ENCODE measurements around the gene PYGB.

Gene PYGB

GRCh38 chr20:25271486-25272222 lies 23.8 kb downstream of the PYGB start:
- no peak for DNase-seq (ENCODE audit: low read depth in 2 of 2)

DNA sequence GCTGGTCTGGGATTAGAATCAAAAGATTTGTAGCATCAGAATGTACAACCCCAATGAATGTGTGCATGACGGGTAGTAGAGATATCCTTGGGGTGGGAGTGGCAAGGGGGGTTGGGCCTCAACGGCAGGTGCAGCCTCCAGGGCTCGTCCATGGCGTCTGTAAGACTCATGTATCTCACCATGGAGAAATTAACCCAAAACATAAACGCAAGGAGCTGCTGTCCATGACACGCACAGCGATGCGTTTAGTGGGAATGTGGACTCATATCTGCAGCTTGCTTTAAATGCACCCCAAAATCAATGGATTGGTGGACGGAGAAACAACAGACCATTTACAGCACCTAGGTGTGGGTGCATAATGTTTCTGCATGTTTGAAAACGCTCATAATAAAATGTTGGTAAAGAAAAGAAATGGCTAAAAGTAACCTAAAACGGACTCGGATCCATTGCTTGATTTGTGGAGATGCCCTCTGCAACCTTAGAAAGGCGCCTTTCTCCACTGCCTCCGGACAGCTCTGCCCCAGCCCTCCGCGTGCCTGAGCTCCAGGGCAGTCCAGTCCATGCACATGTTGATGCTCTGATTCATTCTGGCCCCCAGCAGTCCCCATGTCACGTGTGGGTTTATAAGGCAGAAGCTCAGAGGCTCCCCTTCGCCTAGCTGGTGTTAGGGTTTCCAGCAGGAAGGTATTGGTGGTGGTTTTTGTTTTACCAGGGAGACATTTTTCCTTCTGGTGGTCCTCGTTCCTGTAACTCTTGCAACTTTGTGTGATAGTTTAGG lies 24.5 kb downstream of the PYGB start:
- no peak for DNase-seq (ENCODE audit: low read depth in 2 of 2)

DNA sequence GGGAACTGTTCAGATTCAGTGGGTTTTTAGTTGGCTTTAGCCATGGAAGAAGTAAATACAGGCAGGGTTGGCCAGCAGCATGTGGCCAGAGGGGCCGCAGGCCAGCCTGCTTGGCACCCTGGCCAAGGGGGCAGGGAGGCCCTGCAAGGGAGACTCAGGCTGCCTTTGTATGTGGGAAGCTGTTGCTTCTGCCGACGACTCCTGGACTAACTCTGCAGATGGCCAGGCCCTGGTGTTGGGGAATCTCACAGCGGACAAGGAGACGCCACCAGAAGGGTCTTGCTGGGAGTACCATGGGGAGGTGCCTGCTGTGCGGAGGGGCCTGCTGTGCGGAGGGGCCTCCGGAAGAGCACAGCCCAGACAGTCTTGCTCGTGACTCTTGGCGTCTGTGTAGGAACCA lies 25.2 kb downstream of the PYGB start:
- DNase-seq (ENCODE audit: low read depth in 2 of 2): no peak

- DNase-seq (ENCODE audit: low read depth in 2 of 2): no peak
Observed at GRCh38 chr20:25273541-25274358, 25.9 kb downstream of the PYGB start.

DNA sequence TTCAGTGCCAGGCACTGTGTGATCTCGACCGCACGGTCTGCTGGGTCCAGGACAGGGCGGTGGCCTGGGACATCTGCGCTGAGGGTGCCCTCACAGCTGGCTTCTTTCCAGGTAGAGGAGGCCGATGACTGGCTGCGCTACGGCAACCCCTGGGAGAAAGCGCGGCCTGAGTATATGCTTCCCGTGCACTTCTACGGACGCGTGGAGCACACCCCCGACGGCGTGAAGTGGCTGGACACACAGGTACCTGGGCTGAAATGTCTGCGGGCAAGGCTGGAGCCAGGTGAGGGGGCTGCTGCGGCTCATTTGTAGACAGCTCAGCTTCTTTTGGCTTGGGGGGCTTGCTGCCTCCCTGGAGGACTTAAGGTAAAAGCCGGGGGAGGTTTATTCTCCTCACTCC lies 26.6 kb downstream of the PYGB start:
- DNase-seq (ENCODE audit: low read depth in 2 of 2): no peak

DNA sequence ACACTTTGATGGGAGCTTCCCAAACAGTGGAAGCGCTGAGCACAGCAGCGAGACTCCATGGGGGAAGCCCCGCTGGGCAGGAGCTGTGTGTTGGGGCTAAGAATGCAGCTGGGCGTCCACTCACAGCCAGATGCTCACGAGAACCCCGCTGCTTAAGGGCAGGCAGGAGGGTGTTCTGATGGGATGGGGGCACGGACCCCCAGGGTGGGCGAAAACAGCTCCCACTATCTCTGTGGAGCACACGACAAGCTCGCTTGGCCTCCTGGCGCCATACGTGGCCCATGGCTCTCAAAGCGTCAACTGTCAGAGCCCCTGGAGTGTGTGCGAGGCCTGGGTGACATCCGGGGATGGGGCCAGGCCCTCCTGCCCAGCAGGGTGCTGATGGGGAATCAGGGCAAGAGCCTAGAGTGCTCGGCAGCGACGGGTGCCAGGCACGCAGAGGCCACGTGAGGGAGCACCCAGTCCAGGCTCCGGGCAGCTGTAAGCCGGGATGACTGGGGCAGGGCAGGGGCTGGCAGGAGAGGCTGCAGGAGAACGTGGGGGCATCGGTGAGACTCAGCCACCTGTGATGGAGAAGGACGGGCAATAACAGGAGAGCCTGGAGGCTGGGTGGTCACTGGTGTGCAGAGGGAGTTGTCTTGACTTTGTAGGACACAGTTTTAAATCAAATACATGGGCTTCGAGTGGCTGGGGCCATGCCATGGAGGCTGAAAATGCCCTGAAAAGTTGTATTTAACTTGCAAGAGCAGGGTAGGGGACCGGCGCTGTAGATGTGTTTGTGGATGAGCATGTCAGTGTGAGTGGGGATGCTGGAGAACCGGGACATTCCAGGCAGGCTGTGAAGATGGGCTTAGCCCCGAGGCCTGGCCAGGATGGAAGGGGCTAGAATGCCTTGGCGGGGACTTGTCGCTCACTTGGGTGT lies 27.3 kb downstream of the PYGB start:
- no peak for DNase-seq (ENCODE audit: low read depth in 2 of 2)

- no peak for DNase-seq (ENCODE audit: low read depth in 2 of 2)
Observed at GRCh38 chr20:25275813-25276532, 28.1 kb downstream of the PYGB start.

GRCh38 chr20:25276533-25277050 lies 28.7 kb downstream of the PYGB start:
- no peak for DNase-seq (ENCODE audit: low read depth in 2 of 2)

DNA sequence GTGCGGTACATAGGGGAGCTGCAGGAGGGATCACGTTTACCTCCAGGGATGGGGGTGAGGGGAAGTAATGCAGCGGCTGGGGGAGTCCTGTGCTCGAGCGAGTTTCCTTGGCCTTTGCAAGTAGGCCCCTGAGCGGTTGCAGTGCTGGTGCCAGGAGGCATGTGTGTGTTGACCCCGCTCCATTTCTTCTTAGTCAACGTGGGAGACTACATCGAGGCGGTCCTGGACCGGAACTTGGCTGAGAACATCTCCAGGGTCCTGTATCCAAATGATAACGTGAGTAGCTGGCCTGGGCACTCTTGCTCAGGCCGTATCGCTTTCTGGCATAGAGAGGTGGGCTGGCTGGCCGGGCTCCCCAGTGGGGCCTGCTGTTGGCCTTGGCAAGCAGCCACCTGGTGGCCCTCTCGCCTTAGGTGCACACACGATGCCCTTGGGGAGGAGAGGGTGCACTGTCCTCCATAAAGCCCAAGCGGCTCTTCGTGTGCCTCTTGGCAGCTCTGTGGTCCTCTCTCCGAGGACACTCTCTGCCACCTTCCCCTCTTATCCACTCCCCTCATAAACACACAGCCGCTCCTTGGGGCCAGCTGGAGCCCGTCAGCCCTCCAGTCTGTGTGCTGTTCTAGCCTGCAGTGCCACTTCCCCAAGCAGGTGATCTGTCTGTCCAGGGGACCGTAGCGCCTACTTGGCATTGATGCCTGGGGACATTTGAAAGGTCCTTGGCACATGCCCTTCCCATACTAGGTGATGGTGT lies 29.3 kb downstream of the PYGB start:
- DNase-seq (ENCODE audit: low read depth in 2 of 2): no peak

DNA sequence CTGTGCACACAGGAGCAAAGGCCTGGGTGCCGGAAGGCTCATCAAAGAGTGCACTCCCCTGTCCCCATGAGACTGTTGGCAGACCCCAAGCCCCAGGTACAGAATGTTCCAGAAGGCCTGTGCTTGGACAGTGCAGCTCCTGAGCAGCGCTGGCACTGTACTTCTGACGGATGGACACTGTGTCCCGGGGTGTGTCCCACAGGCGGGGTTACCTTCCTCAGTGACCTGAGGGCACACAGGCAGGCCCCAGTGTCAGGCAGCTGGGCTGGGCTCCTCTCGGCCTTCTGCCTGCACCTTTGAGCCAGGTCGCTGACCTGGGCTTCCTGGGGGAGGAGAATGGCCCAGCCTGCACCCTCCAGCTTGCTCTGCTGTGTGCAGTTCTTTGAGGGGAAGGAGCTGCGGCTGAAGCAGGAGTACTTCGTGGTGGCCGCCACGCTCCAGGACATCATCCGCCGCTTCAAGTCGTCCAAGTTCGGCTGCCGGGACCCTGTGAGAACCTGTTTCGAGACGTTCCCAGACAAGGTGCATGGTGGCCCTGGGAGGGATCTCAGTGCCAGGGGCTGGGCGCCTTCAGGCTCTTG lies 30.1 kb downstream of the PYGB start:
- DNase-seq (ENCODE audit: low read depth in 2 of 2): no peak

DNA sequence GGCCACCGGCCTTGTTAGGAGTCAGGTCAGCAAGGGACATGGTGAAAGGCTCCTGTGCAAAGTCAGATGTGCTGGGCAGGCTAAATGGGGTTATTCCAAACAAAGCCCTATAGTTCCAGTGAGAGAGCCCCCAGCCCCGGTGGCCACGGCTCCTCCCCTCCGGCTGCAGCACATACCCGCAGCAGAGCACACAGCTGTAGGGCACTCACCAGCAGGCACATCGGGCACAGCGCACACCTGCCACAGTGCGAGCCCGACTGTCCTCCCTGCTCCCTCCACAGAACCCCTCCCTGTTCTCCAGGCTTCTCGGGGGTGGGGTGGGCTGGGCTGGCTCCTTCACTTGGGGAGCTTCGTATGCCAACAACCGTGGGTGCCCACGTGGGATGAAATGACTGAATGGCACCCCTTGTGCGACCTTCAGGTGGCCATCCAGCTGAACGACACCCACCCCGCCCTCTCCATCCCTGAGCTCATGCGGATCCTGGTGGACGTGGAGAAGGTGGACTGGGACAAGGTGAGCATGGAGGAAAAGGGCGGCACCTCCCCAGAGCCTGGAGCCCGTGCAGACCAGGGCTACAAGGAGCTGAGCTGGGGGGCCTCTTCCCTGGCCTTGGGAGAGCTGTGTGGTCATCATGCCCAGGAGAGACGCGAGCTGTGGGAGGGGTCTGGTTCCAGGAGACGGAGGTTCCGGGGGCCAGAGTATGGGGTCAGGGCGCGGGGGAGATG lies 30.9 kb downstream of the PYGB start:
- no peak for DNase-seq (ENCODE audit: low read depth in 2 of 2)

GRCh38 chr20:25279403-25279802 lies 31.5 kb downstream of the PYGB start:
- DNase-seq (ENCODE audit: low read depth in 2 of 2): no peak

GRCh38 chr20:25280051-25280573 lies 32.2 kb downstream of the PYGB start:
- no peak for DNase-seq (ENCODE audit: low read depth in 2 of 2)

- no peak for DNase-seq (ENCODE audit: low read depth in 2 of 2)
Observed at GRCh38 chr20:25280574-25281535, 33.0 kb downstream of the PYGB start.

GRCh38 chr20:25281541-25281991 lies 33.7 kb downstream of the PYGB start:
- no peak for DNase-seq (ENCODE audit: low read depth in 2 of 2)

- no peak for DNase-seq (ENCODE audit: low read depth in 2 of 2)
Observed at GRCh38 chr20:25282034-25282781, 34.3 kb downstream of the PYGB start.
